Uterus (tissue), 2 donors: ENCODE data around the gene IQSEC1.

Experiments used
- POLR2A ChIP-seq, 2 donors: fragments of 450-650 bp; IDR thresholded peaks; one replicate each; pipeline ENCODE4 v1.6.1; 2016; ENCODE audit warnings: antibody characterized with exemption in 2 of 2, mild to moderate bottlenecking in 1 of 2, moderate library complexity in 1 of 2
- TF ChIP-seq, protein P1 (sequence below), 4 experiments: fragments of 200-600 bp in 2 of 4; fragments of 450-650 bp in 2 of 4; sonication (generic) in 2 of 4; IDR thresholded peaks; one replicate each; pipeline ENCODE4 v1.5.1; 2016 to 2019; ENCODE audit warnings: antibody characterized with exemption in 4 of 4, mild to moderate bottlenecking in 2 of 4, moderate library complexity in 1 of 4

DNA sequence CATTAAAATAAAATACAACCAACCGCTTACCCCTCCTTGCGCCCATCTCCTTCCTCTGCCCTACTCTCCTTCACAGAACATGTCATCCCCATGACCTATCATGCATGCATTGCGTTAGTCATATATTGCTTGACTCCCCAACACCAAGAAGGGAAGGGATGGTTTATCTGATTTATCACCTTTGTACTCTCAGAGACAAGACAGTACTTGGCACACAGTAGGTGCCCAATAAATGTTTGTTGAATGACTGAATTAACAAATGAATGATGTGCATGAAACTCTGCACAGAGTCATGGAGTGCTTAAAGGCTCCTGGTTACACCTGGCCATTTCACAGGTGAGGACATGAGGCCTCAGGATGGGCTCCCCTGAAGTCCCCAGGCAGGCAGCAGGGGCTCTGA, 59.7 kb downstream of the IQSEC1 start:
- TF ChIP-seq, protein P1, sequence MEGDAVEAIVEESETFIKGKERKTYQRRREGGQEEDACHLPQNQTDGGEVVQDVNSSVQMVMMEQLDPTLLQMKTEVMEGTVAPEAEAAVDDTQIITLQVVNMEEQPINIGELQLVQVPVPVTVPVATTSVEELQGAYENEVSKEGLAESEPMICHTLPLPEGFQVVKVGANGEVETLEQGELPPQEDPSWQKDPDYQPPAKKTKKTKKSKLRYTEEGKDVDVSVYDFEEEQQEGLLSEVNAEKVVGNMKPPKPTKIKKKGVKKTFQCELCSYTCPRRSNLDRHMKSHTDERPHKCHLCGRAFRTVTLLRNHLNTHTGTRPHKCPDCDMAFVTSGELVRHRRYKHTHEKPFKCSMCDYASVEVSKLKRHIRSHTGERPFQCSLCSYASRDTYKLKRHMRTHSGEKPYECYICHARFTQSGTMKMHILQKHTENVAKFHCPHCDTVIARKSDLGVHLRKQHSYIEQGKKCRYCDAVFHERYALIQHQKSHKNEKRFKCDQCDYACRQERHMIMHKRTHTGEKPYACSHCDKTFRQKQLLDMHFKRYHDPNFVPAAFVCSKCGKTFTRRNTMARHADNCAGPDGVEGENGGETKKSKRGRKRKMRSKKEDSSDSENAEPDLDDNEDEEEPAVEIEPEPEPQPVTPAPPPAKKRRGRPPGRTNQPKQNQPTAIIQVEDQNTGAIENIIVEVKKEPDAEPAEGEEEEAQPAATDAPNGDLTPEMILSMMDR (IDR thresholded peaks at IDR 0.05): no peak
- TF ChIP-seq POLR2A (IDR thresholded peaks at IDR 0.05): no peak
